B cell (primary cell): ENCODE results near the gene RPL23. TPM values are rescaled to one million over a fixed set of nuclear protein-coding genes. Genes with fewer than 3 reads are reported as not detected.
A peak's percentile ranks its signal among the peaks of the same experiment; 100 is the strongest.

Source experiments
- ATAC-seq: fragments of 200-7000 bp; cut with Tn5 transposase; one replicate; pipeline ENCODE4 v1.10.0; 2021; ENCODE audit warnings: low read depth, mild to moderate bottlenecking, moderate number of reproducible peaks, moderate library complexity
- CTCF ChIA-PET: fragments of 350-600 bp; sonication (Branson Sonifier 250); formaldehyde crosslinking; loops from one replicate; lab custom pipeline; 2021; ENCODE audit warnings: antibody characterized with exemption, inconsistent platforms; lab: Charles Lee
- POLR2A ChIA-PET: fragments of 350-600 bp; sonication (Branson Sonifier 250); formaldehyde crosslinking; loops from one replicate; lab custom pipeline; 2021; ENCODE audit warnings: antibody characterized with exemption; lab: Charles Lee
- DNase-seq: peaks from one replicate; pipeline ENCODE4 v3.0.0; 2013
- H2AFZ ChIP-seq: 2 replicates; pipeline ENCODE4 v1.6.1; 2012; ENCODE audit warnings: mild to moderate bottlenecking, low read depth, low read length; ENCODE audit not compliant: insufficient read depth, poor library complexity, severe bottlenecking
- H3K27ac ChIP-seq, 2 donors: 1 replicate in 1 of 2; 2 replicates in 1 of 2; pipeline ENCODE4 v1.5.1; 2012 to 2013; ENCODE audit warnings: low read length in 2 of 2, mild to moderate bottlenecking in 2 of 2, moderate library complexity in 1 of 2
- H3K27me3 ChIP-seq, 4 experiments: fragments of 200-600 bp in 1 of 4; sonication (generic) in 1 of 4; replicated peaks in 1 of 4; 1 replicate in 2 of 4; 2 replicates in 2 of 4; pipeline versions ENCODE4 v1.6.1 to v1.7.0; 2013 to 2016; ENCODE audit warnings: low read length in 3 of 4, mild to moderate bottlenecking in 2 of 4, mixed read lengths in 1 of 4, moderate library complexity in 1 of 4; ENCODE audit not compliant: insufficient read depth in 4 of 4, control insufficient read depth in 3 of 4; ENCODE audit errors: control extremely low read depth in 1 of 4
- H3K36me3 ChIP-seq, 2 experiments: replicated peaks in 1 of 2; 1 replicate in 1 of 2; 2 replicates in 1 of 2; pipeline versions ENCODE4 v1.6.1 to v1.7.1; 2013; ENCODE audit warnings: low read length in 1 of 2; ENCODE audit not compliant: insufficient read depth in 2 of 2, control insufficient read depth in 1 of 2; ENCODE audit errors: control extremely low read depth in 1 of 2, extremely low read depth in 1 of 2
- H3K4me1 ChIP-seq, 2 donors: fragments of 200-600 bp in 1 of 2; sonication (generic) in 1 of 2; 1 replicate in 1 of 2; 2 replicates in 1 of 2; pipeline versions ENCODE4 v1.5.1 to v1.6.1; 2013 to 2017; ENCODE audit warnings: low read length in 2 of 2; ENCODE audit not compliant: control insufficient read depth in 2 of 2, insufficient read depth in 2 of 2
- H3K4me2 ChIP-seq: replicated peaks from 2 replicates; pipeline ENCODE3; 2012; ENCODE audit warnings: mild to moderate bottlenecking, low read depth, low read length; ENCODE audit not compliant: poor library complexity, severe bottlenecking
- H3K4me3 ChIP-seq, 5 experiments: fragments of 200-600 bp in 1 of 5; sonication (generic) in 1 of 5; 1 replicate in 3 of 5; 2 replicates in 2 of 5; pipeline versions ENCODE4 v1.5.1 to v1.7.0; 2011 to 2016; ENCODE audit warnings: low read length in 4 of 5, mild to moderate bottlenecking in 4 of 5, low read depth in 2 of 5, control low read depth in 1 of 5, moderate library complexity in 1 of 5; ENCODE audit not compliant: insufficient read depth in 1 of 5; ENCODE audit errors: control extremely low read depth in 1 of 5, extremely low read depth in 1 of 5
- H3K79me2 ChIP-seq: fragments of 200-600 bp; sonication (generic); one replicate; pipeline ENCODE4 v1.6.0; 2016; ENCODE audit warnings: low read length; ENCODE audit not compliant: control insufficient read depth, insufficient read depth
- H3K9ac ChIP-seq: fragments of 200-600 bp; sonication (generic); 2 replicates; pipeline ENCODE4 v1.6.1; 2017; ENCODE audit warnings: mild to moderate bottlenecking, low read length, moderate library complexity
- H3K9me3 ChIP-seq, 3 donors: one replicate each; pipeline versions ENCODE4 v1.6.1 to v1.7.1; 2013; ENCODE audit warnings: low read length in 2 of 3; ENCODE audit not compliant: control insufficient read depth in 2 of 3, insufficient read depth in 1 of 3; ENCODE audit errors: control extremely low read depth in 1 of 3
- H4K20me1 ChIP-seq: 2 replicates; pipeline ENCODE4 v1.6.0; 2012; ENCODE audit warnings: mild to moderate bottlenecking, low read length; ENCODE audit not compliant: insufficient read depth, control insufficient read depth, poor library complexity, severe bottlenecking
- H3K27ac Mint-ChIP-seq: one replicate; pipeline ENCODE4 v1.8.0; 2021; ENCODE audit warnings: mixed read lengths
- H3K27me3 Mint-ChIP-seq: one replicate; pipeline ENCODE4 v1.8.0; 2021; ENCODE audit warnings: mixed read lengths
- H3K4me1 Mint-ChIP-seq: one replicate; pipeline ENCODE4 v1.8.0; 2021; ENCODE audit warnings: mixed read lengths
- H3K4me3 Mint-ChIP-seq: one replicate; pipeline ENCODE4 v1.8.0; 2021; ENCODE audit warnings: mixed read lengths
- H3K9me3 Mint-ChIP-seq: one replicate; pipeline ENCODE4 v1.8.0; 2022; ENCODE audit warnings: mixed read lengths; ENCODE audit not compliant: insufficient read depth
- EZH2 ChIP-seq: IDR thresholded peaks from 2 replicates; pipeline ENCODE4 v1.6.1; 2012; ENCODE audit warnings: borderline replicate concordance, low read depth, mild to moderate bottlenecking, moderate library complexity, low read length; ENCODE audit not compliant: insufficient read depth, poor library complexity, severe bottlenecking
- WGBS: methylation state at CpG from one replicate; pipeline ENCODE4 v1.1.5; 2013; ENCODE audit warnings: missing lambda C conversion rate; ENCODE audit not compliant: insufficient coverage; 5-methylcytosine and 5-hydroxymethylcytosine counted together
- intact Hi-C: fragments of 100-400 bp; cut with micrococcal nuclease; formaldehyde crosslinking; loops from one replicate; pipeline ENCODE4 v1.10.0; 2022
- polyA plus RNA-seq: library from polyadenylated mRNA; depleted of rRNA; stranded (reverse); fragments of >200 nt; gene quantifications from 2 replicates; pipeline ENCODE4 v1.2.3, GENCODE V29; 2012
- total RNA-seq, 2 donors: library from RNA; stranded (reverse); fragments of 120-200 nt in 1 of 2; gene quantifications; 1 replicate in 1 of 2; 2 replicates in 1 of 2; pipeline versions ENCODE4 v1.2.3 to v1.2.4, GENCODE V29; 2013 to 2022
- TF ChIP-seq, protein P1 (sequence below): fragments of 200-600 bp; IDR thresholded peaks from one replicate; pipeline ENCODE4 v1.8.0; 2022; ENCODE audit warnings: antibody characterized with exemption, mild to moderate bottlenecking

Gene RPL23
- total and polyA plus RNA-seq, 2 donors (not counting 1 experiment from before 2014, with no cell fraction given), result 1,753 to 2,282 TPM

DNA sequence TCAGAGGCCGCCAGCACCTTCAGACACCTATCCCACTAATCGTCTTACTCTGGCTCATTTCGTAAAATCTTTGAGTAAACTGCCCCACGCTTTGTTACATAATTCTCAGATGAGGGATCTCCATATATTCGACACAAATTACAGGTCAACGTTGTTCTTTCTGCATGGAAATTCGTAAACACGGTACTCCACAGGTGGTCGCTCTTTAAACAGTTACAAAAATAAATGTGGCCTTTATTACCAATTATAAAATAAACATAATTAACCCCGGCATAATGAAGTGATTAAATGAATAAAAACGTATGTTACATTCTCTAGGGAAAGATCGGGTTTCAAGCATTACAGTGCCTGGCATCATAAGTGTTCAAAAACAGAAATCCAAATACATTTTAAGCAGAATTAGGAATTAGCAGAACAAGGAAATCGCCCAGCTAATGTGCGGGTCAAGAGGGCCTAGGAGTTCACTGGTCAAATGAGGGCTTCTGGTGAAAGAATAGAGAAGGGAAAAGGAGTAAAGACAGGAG is 53.2 kb downstream of the RPL23 start:
- H3K4me3 Mint-ChIP-seq, result peak overlapping the region; percentile 76
- TF ChIP-seq, protein P1, sequence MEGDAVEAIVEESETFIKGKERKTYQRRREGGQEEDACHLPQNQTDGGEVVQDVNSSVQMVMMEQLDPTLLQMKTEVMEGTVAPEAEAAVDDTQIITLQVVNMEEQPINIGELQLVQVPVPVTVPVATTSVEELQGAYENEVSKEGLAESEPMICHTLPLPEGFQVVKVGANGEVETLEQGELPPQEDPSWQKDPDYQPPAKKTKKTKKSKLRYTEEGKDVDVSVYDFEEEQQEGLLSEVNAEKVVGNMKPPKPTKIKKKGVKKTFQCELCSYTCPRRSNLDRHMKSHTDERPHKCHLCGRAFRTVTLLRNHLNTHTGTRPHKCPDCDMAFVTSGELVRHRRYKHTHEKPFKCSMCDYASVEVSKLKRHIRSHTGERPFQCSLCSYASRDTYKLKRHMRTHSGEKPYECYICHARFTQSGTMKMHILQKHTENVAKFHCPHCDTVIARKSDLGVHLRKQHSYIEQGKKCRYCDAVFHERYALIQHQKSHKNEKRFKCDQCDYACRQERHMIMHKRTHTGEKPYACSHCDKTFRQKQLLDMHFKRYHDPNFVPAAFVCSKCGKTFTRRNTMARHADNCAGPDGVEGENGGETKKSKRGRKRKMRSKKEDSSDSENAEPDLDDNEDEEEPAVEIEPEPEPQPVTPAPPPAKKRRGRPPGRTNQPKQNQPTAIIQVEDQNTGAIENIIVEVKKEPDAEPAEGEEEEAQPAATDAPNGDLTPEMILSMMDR, result no peak
- TF ChIP-seq EZH2, result no peak
- 27% methylated on average over 8 of the region's 14 CpGs for WGBS
- H3K4me1 Mint-ChIP-seq, result peaks cover 34% of the 10 kb centered on the region
- ChIA-PET CTCF (interaction anchor here (1.3 kb wide), 1 partner anchor 71 kb away, joined by 3 read pairs; no protein-coding TSS in a partner anchor), POLR2A (interaction anchor here (1.3 kb wide), 1 partner anchor 70 kb away, joined by 3 read pairs; the partner anchor contains the start of gene LASP1)
- Histone ChIP-seq H3K4me2 (peak overlapping the region; percentile 70), H3K4me3 (peak overlapping the region; percentile 7 to 88 (median 75)), H3K4me1 (peaks cover 17 to 25% of the 10 kb centered on the region in 2 donors), H3K79me2 (peaks cover 39% of the 10 kb centered on the region), H4K20me1 (peaks cover 23% of the 10 kb centered on the region), H3K9ac (peak overlapping the region; percentile 91), H2AFZ (peak overlapping the region; percentile 88), H3K36me3 (peaks cover 0 to 36% of the 10 kb centered on the region in 2 experiments), H3K9me3 (peaks cover 0 to 2% (median 0%) of the 10 kb centered on the region in 3 donors), H3K27me3 (no peaks in the 10 kb centered on the region), H3K27ac (peak overlapping the region; percentile 72 to 79)
- ATAC-seq (no peak), DNase-seq (no peak)
- no peaks in the 10 kb centered on the region for H3K9me3 Mint-ChIP-seq
- no peaks in the 10 kb centered on the region for H3K27me3 Mint-ChIP-seq
- intact Hi-C loops, result loop anchor here (1.0 to 2.0 kb wide), 3 partner anchors 25 to 97 kb away; partner anchors contain the start of genes CWC25 and PSMB3
- peak overlapping the region; percentile 81 for H3K27ac Mint-ChIP-seq
